SU-DHL-6 (cell line): ENCODE measurements around the gene EPB41L4A.

ENCODE experiments used
- H2AFZ ChIP-seq: fragments of 200-600 bp; sonication (generic); 2 replicates; pipeline ENCODE4 v1.6.1; 2014; ENCODE audit warnings: low read depth, mild to moderate bottlenecking, moderate library complexity, mixed read lengths, antibody characterized with exemption, low read length; ENCODE audit not compliant: severe bottlenecking
- H3F3A ChIP-seq: fragments of 200-600 bp; shearing (Covaris generic); 2 replicates; pipeline ENCODE4 v1.6.0; 2016; ENCODE audit warnings: antibody characterized with exemption, mild to moderate bottlenecking; ENCODE audit not compliant: insufficient read depth
- H3K27ac ChIP-seq: fragments of 200-600 bp; sonication (generic); 2 replicates; pipeline ENCODE4 v1.5.1; 2016; ENCODE audit warnings: low read depth, mild to moderate bottlenecking, low read length, moderate library complexity, mixed read lengths
- H3K27me3 ChIP-seq: fragments of 200-600 bp; sonication (generic), shearing (Covaris generic); 2 replicates; pipeline ENCODE4 v1.6.0; 2014; ENCODE audit warnings: mild to moderate bottlenecking, low read length
- H3K36me3 ChIP-seq: fragments of 200-600 bp; sonication (generic); 2 replicates; pipeline ENCODE4 v1.6.1; 2014; ENCODE audit warnings: mild to moderate bottlenecking, low read length, mixed read lengths
- H3K4me2 ChIP-seq: fragments of 300-600, 200-600 bp; shearing (Covaris generic), sonication (generic); 2 replicates; pipeline ENCODE4 v1.6.0; 2014; ENCODE audit warnings: low read length, low read depth, mild to moderate bottlenecking; ENCODE audit not compliant: poor library complexity, severe bottlenecking
- H3K4me3 ChIP-seq: fragments of 200-600 bp; sonication (generic); 2 replicates; pipeline ENCODE4 v1.5.1; 2014; ENCODE audit warnings: antibody characterized with exemption, low read length, mild to moderate bottlenecking, mixed read lengths; ENCODE audit not compliant: insufficient read depth, poor library complexity, severe bottlenecking
- H3K79me2 ChIP-seq: fragments of 200-600 bp; sonication (generic); 2 replicates; pipeline ENCODE4 v1.6.1; 2014; ENCODE audit warnings: mild to moderate bottlenecking, low read length, moderate library complexity; ENCODE audit not compliant: insufficient read depth
- H3K9ac ChIP-seq: fragments of 200-600 bp; sonication (generic); 2 replicates; pipeline ENCODE4 v1.7.0; 2014; ENCODE audit warnings: mild to moderate bottlenecking, low read length
- H3K9me2 ChIP-seq: fragments of 200-600 bp; sonication (generic); replicated peaks from 2 replicates; pipeline ENCODE4 v1.6.1; 2014; ENCODE audit warnings: low read length; ENCODE audit not compliant: insufficient read depth
- H3K9me3 ChIP-seq: fragments of 200-600 bp; sonication (generic); 2 replicates; pipeline ENCODE4 v1.6.1; 2014; ENCODE audit warnings: low read length, mixed read lengths; ENCODE audit not compliant: insufficient read depth
- H4K20me1 ChIP-seq: fragments of 200-600 bp; sonication (generic); 2 replicates; pipeline ENCODE4 v1.6.1; 2014; ENCODE audit warnings: low read depth, mild to moderate bottlenecking, antibody characterized with exemption, low read length, moderate library complexity, mixed read lengths
- EZH2phosphoT487 ChIP-seq: fragments of 200-600 bp; sonication (generic), shearing (Covaris generic); conservative IDR thresholded peaks from 2 replicates; pipeline ENCODE4 v1.6.1; 2018; ENCODE audit warnings: mild to moderate bottlenecking, antibody characterized with exemption, low read length, moderate library complexity, mixed read lengths
- TF ChIP-seq, protein P1 (sequence below): fragments of 200-600 bp; sonication (generic); IDR thresholded peaks from one replicate; pipeline ENCODE4 v1.5.1; 2017; ENCODE audit warnings: antibody characterized with exemption, mild to moderate bottlenecking, low read length, moderate library complexity; ENCODE audit not compliant: insufficient read depth, poor library complexity, severe bottlenecking

Gene EPB41L4A

DNA sequence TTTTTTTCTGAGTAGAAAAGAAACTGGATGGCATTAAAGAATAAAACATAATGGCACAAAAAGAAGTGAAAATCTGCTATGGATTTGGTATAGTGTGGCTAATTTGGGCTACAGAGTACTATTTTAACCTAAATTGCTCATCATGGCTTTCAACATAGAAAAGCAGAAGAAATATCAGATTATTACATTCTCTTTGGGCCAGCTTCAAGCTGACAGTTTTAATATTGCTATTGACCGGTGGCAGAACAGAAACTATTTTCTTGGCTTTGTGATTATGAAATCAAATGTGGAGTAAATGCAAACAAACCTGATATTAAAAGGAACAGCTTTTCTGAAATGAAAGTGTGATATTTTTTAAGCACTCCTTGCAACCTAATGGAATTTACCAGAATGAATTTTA, 301.5 kb downstream of the EPB41L4A start:
- Histone ChIP-seq H3K36me3 (no peaks in the 10 kb centered on the region), H3K27me3 (no peaks in the 10 kb centered on the region), H3K4me2 (no peak overlapping the region), H3K27ac (no peak overlapping the region), H3K9me2 (no peaks in the 10 kb centered on the region), H3K4me3 (no peak overlapping the region), H3K79me2 (no peaks in the 10 kb centered on the region), H4K20me1 (no peaks in the 10 kb centered on the region), H3F3A (no peaks in the 10 kb centered on the region), H2AFZ (no peak overlapping the region), H3K9ac (no peak overlapping the region), H3K9me3 (no peaks in the 10 kb centered on the region)
- TF ChIP-seq, protein P1, sequence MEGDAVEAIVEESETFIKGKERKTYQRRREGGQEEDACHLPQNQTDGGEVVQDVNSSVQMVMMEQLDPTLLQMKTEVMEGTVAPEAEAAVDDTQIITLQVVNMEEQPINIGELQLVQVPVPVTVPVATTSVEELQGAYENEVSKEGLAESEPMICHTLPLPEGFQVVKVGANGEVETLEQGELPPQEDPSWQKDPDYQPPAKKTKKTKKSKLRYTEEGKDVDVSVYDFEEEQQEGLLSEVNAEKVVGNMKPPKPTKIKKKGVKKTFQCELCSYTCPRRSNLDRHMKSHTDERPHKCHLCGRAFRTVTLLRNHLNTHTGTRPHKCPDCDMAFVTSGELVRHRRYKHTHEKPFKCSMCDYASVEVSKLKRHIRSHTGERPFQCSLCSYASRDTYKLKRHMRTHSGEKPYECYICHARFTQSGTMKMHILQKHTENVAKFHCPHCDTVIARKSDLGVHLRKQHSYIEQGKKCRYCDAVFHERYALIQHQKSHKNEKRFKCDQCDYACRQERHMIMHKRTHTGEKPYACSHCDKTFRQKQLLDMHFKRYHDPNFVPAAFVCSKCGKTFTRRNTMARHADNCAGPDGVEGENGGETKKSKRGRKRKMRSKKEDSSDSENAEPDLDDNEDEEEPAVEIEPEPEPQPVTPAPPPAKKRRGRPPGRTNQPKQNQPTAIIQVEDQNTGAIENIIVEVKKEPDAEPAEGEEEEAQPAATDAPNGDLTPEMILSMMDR, result no peak
- TF ChIP-seq EZH2phosphoT487, result no peak

DNA sequence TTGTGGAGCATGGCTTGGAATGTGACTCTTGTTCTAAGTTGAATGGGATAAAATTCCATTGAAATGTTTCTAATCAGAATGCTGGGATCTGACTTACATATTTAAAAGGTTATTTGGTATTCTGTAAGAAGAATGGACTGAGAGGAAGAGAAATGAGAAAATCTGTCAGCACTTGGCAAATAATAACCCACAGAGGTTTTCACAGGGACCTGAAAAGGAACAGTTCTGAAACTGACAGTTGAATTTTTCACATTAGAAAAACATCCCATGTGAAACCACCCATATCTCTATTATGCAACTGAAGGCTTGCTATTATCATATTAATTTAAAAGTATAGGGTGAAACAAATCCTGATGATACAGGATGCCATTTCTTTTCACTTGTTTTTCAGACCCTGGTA, 302.7 kb downstream of the EPB41L4A start:
- no peaks in the 10 kb centered on the region for H4K20me1 ChIP-seq
- no peak overlapping the region for H3K4me3 ChIP-seq
- H3K27me3 ChIP-seq, result no peaks in the 10 kb centered on the region
- TF ChIP-seq EZH2phosphoT487, result no peak
- TF ChIP-seq, protein P1, result no peak
- H3K36me3 ChIP-seq, result no peaks in the 10 kb centered on the region
- H3K79me2 ChIP-seq, result no peaks in the 10 kb centered on the region
- H3K27ac ChIP-seq, result no peak overlapping the region
- H3K9ac ChIP-seq, result no peak overlapping the region
- H3F3A ChIP-seq, result no peaks in the 10 kb centered on the region
- H2AFZ ChIP-seq, result no peak overlapping the region
- H3K4me2 ChIP-seq, result no peak overlapping the region
- no peaks in the 10 kb centered on the region for H3K9me2 ChIP-seq
- no peaks in the 10 kb centered on the region for H3K9me3 ChIP-seq

DNA sequence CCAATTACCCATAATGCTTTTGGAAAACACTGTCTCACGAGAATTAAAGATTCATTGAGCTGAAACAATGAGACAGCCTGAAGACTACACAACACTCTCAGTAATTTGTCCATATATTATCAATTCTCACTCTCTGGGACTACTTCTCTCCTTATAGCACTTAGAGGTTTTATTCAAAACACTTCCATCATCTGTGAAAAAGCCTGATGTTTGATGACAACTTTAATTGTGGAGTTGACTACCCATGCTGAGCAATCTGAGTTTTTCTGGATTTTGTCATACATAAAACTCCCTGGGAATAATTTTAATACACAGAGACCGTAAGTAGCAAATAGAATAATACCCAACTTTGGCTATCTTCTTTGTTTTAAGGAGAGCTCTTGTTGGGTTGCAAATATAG, 305.5 kb downstream of the EPB41L4A start:
- Histone ChIP-seq H3K4me3 (no peak overlapping the region), H3K4me2 (no peak overlapping the region), H3K9me2 (no peaks in the 10 kb centered on the region), H4K20me1 (no peaks in the 10 kb centered on the region), H3K9me3 (no peaks in the 10 kb centered on the region), H3K27ac (no peak overlapping the region), H2AFZ (no peak overlapping the region), H3K79me2 (no peaks in the 10 kb centered on the region), H3K9ac (no peak overlapping the region), H3K27me3 (no peaks in the 10 kb centered on the region), H3F3A (no peaks in the 10 kb centered on the region), H3K36me3 (no peaks in the 10 kb centered on the region)
- TF ChIP-seq EZH2phosphoT487, result no peak
- TF ChIP-seq, protein P1, result no peak
